ENCODE measurements around the gene EMC10. TPM values are rescaled to one million over a fixed set of nuclear protein-coding genes. Genes with fewer than 3 reads are reported as not detected.

The EMC10 gene
- total RNA-seq: 101 and 106 TPM in 2 replicates
- polyA plus RNA-seq: 111 and 141 TPM in 2 replicates
- polyA plus RNA-seq (2011; cell fraction: cytosol; rRNA removed): 68.0 and 101 TPM in 2 replicates
- polyA plus RNA-seq (2011; cell fraction: nucleus; rRNA removed): 35.8 and 36.7 TPM in 2 replicates
- 62.1 and 94.2 TPM in 2 replicates for polyA plus RNA-seq (2012)
- polyA minus RNA-seq: 27.7 and 34.0 TPM in 2 replicates
- 45.2 TPM for polyA minus RNA-seq (2011; cell fraction: cytosol; rRNA and poly(A)+ RNA removed)
- 8.0 and 18.2 TPM in 2 replicates for polyA minus RNA-seq (2011; cell fraction: nucleus; rRNA and poly(A)+ RNA removed)
- percentile 57 among the genes with signal in this experiment for Bru-seq, nascent RNA
- percentile 84 among the genes with signal in this experiment for BruChase-seq, experiment 1, labeled RNA remaining after a 6-hour chase
- percentile 71 among the genes with signal in this experiment for BruChase-seq, experiment 2, labeled RNA remaining after a 2-hour chase
- long read RNA-seq, full-length matches to known transcripts: 6 of 53 reads
- long read RNA-seq, partial matches to known transcripts: 6 of 53 reads
- long read RNA-seq, other reads (novel, unspliced or antisense): 41 of 53 reads

- intact Hi-C loops (cut with micrococcal nuclease): loop anchor here (1.0 to 2.0 kb wide), 3 partner anchors 16 to 119 kb away; partner anchors contain the start of gene JOSD2
- H4K20me1 ChIP-seq (replicated peaks; ENCODE audit: control insufficient read depth, extremely low read depth, insufficient read depth, low read length): no peaks in the 10 kb centered on the region
- CTCF ChIA-PET: no interaction called here
- no peaks in the 10 kb centered on the region for H3K27me3 ChIP-seq (ENCODE audit: control insufficient read depth in 2 of 2, insufficient read depth in 2 of 2, low read length in 2 of 2)
- BruUV-seq (replicated peaks): no TSS peak
- H3K27ac ChIP-seq (ENCODE audit: insufficient read depth, low read depth, low read length): peak within 1 kb of the TSS; percentile 48
- H3K4me1 ChIP-seq (ENCODE audit: control insufficient read depth, extremely low read depth, insufficient read depth, low read length): peaks cover 7% of the 10 kb centered on the region
- DNase-seq (ENCODE audit: low read depth, low spot score): peak; percentile 94
- H3K4me3 ChIP-seq (replicated peaks in 1 of 3; ENCODE audit: insufficient read depth in 1 of 3, low read depth in 1 of 3, low read length in 3 of 3): peak within 1 kb of the TSS; percentile 84 to 98 (median 87)
- H3K79me2 ChIP-seq (ENCODE audit: control insufficient read depth, insufficient read depth, low read length): peaks cover 7% of the 10 kb centered on the region
- H3K36me3 ChIP-seq (ENCODE audit: control insufficient read depth in 2 of 2, extremely low read depth in 1 of 2, insufficient read depth in 2 of 2, low read length in 2 of 2): peaks cover 0 to 23% of the 10 kb centered on the region in 2 experiments
- H3K4me2 ChIP-seq (ENCODE audit: insufficient read depth, low read length): peak within 1 kb of the TSS; percentile 66
- dilution Hi-C loops (cut with MboI; ENCODE audit: extremely low pct_ligation_motif_present, low sequenced_read_pairs): no loop called here
- no peaks in the 10 kb centered on the region for H3K9me3 ChIP-seq (replicated peaks; ENCODE audit: control insufficient read depth, insufficient read depth, low read length)
- peak within 1 kb of the TSS; percentile 93 for H2AFZ ChIP-seq (ENCODE audit: low read depth, low read length)
- FAIRE-seq: peak; percentile 90
- POLR2A ChIA-PET: no interaction called here
- H3K9ac ChIP-seq (replicated peaks; ENCODE audit: extremely low read depth, insufficient read depth, low read length): peak within 1 kb of the TSS; percentile 74
- no peaks in the 10 kb centered on the region for H3K9me1 ChIP-seq (replicated peaks; ENCODE audit: control insufficient read depth, extremely low read depth, insufficient read depth, low read length)
- TF ChIP-seq EZH2 (IDR thresholded peaks at IDR 0.05; ENCODE audit: borderline replicate concordance, low read depth, low read length, severe bottlenecking) (no peak), CTCF (IDR thresholded peaks at IDR 0.05; ENCODE audit: extremely low read depth in 1 of 2, insufficient read depth in 1 of 2, low read depth in 1 of 2, low read length in 2 of 2) (no peak), POLR2AphosphoS5 (IDR thresholded peaks at IDR 0.05; ENCODE audit: insufficient read depth, low read depth, low read length) (peak; percentile 93), JUN (IDR thresholded peaks at IDR 0.05; ENCODE audit: borderline replicate concordance, insufficient read depth, insufficient read length, low read depth) (peak; percentile 77), GATA2 (IDR thresholded peaks at IDR 0.05; ENCODE audit: insufficient read depth, insufficient read length, low read depth, low read length) (no peak), POLR2A (IDR thresholded peaks at IDR 0.05; ENCODE audit: low read depth, low read length) (peak; percentile 96), FOS (IDR thresholded peaks at IDR 0.05; ENCODE audit: borderline replicate concordance, insufficient read depth, low read length) (no peak), MYC (IDR thresholded peaks at IDR 0.05; ENCODE audit: low read depth, low read length) (no peak), MAX (IDR thresholded peaks at IDR 0.05; ENCODE audit: insufficient read depth, insufficient read length) (peak; percentile 14)
Measured at GRCh38 chr19:50476224-50476906, at the start of gene EMC10, which contains the start of gene GARIN5A. EMC10 (plus strand) TSS chr19:50476507; CDS start chr19:50476545, 38 bp downstream. GARIN5A (minus strand) TSS chr19:50476848; CDS start chr19:50476388, 460 bp downstream.
